Measurements from ENCODE around the gene CCDC184. TPM values are rescaled to one million over a fixed set of nuclear protein-coding genes. Genes with fewer than 3 reads are reported as not detected.
A peak's percentile ranks its signal among the peaks of the same experiment; 100 is the strongest.

The CCDC184 gene
- total and polyA plus RNA-seq, 2 experiments from 2014 or later = 4.8 to 13.8 TPM

- H4K20me1 ChIP-seq (ENCODE audit: insufficient read depth, poor library complexity, severe bottlenecking) = no peaks in the 10 kb centered on the region
- H2AFZ ChIP-seq = peak overlapping the region; percentile 78
- H3K36me3 ChIP-seq (replicated peaks; ENCODE audit: insufficient read depth, low read depth) = no peaks in the 10 kb centered on the region
- no peaks in the 10 kb centered on the region for H3K9me3 ChIP-seq (ENCODE audit: low read depth)
- peak; percentile 45 for DNase-seq (ENCODE audit: low spot score)
- whole genome bisulfite sequencing (ENCODE audit: low lambda C conversion rate, missing lambda C conversion rate) = 16% methylated on average over 10 of the region's 10 CpGs
- peak overlapping the region; percentile 14 for H3K4me3 ChIP-seq
- peak overlapping the region; percentile 92 for H3K27ac ChIP-seq
- H3K4me2 ChIP-seq = peak overlapping the region; percentile 79
- H3K4me1 ChIP-seq (ENCODE audit: insufficient read depth) = peaks cover 43% of the 10 kb centered on the region
- no peaks in the 10 kb centered on the region for H3K79me2 ChIP-seq
- H3K9me2 ChIP-seq (replicated peaks; ENCODE audit: insufficient read depth) = no peaks in the 10 kb centered on the region
- H3K27me3 ChIP-seq = no peaks in the 10 kb centered on the region
- TF ChIP-seq CTCF (IDR thresholded peaks at IDR 0.05; ENCODE audit: poor library complexity) (peak; percentile 53), EZH2 (IDR thresholded peaks at IDR 0.05; ENCODE audit: borderline replicate concordance) (no peak)
Measured at GRCh38 chr12:48197549-48197970, 14.1 kb downstream of the CCDC184 start.

- no peaks in the 10 kb centered on the region for H3K27me3 ChIP-seq
- H3K9me2 ChIP-seq (replicated peaks; ENCODE audit: insufficient read depth) = no peaks in the 10 kb centered on the region
- H3K79me2 ChIP-seq = no peaks in the 10 kb centered on the region
- DNase-seq (ENCODE audit: low spot score) = peak; percentile 92
- peak overlapping the region; percentile 92 for H3K27ac ChIP-seq
- TF ChIP-seq EZH2 (IDR thresholded peaks at IDR 0.05; ENCODE audit: borderline replicate concordance) (no peak), CTCF (IDR thresholded peaks at IDR 0.05; ENCODE audit: poor library complexity) (no peak), EZH2phosphoT487 (IDR thresholded peaks at IDR 0.05; ENCODE audit: low read depth, severe bottlenecking, unreplicated experiment) (no peak)
- no peaks in the 10 kb centered on the region for H3K36me3 ChIP-seq (replicated peaks; ENCODE audit: insufficient read depth, low read depth)
- H4K20me1 ChIP-seq (ENCODE audit: insufficient read depth, poor library complexity, severe bottlenecking) = no peaks in the 10 kb centered on the region
- H2AFZ ChIP-seq = peak overlapping the region; percentile 78
- WGBS (ENCODE audit: low lambda C conversion rate, missing lambda C conversion rate) = 16% methylated on average over 39 of the region's 39 CpGs
- H3K9me3 ChIP-seq (ENCODE audit: low read depth) = no peaks in the 10 kb centered on the region
- peak overlapping the region; percentile 79 for H3K4me2 ChIP-seq
- H3K4me3 ChIP-seq = peak overlapping the region; percentile 14
- H3K4me1 ChIP-seq (ENCODE audit: insufficient read depth) = peaks cover 43% of the 10 kb centered on the region
Measured at GRCh38 chr12:48197971-48198671, 14.7 kb downstream of the CCDC184 start.

GRCh38 chr12:48198672-48198971 is 15.2 kb downstream of the CCDC184 start:
- no peak for TF ChIP-seq EZH2 (IDR thresholded peaks at IDR 0.05; ENCODE audit: borderline replicate concordance)
- TF ChIP-seq EZH2phosphoT487 (IDR thresholded peaks at IDR 0.05; ENCODE audit: low read depth, severe bottlenecking, unreplicated experiment) = no peak
- TF ChIP-seq CTCF (IDR thresholded peaks at IDR 0.05; ENCODE audit: poor library complexity) = no peak
- H3K9me3 ChIP-seq (ENCODE audit: low read depth) = no peaks in the 10 kb centered on the region
- no peak overlapping the region for H3K4me3 ChIP-seq
- H3K27ac ChIP-seq = peak overlapping the region; percentile 92
- peaks cover 43% of the 10 kb centered on the region for H3K4me1 ChIP-seq (ENCODE audit: insufficient read depth)
- H3K36me3 ChIP-seq (replicated peaks; ENCODE audit: insufficient read depth, low read depth) = no peaks in the 10 kb centered on the region
- DNase-seq (ENCODE audit: low spot score) = no peak
- WGBS (ENCODE audit: low lambda C conversion rate, missing lambda C conversion rate) = 63% methylated on average over 26 of the region's 26 CpGs
- no peaks in the 10 kb centered on the region for H3K9me2 ChIP-seq (replicated peaks; ENCODE audit: insufficient read depth)
- H3K27me3 ChIP-seq = no peaks in the 10 kb centered on the region
- peak overlapping the region; percentile 78 for H2AFZ ChIP-seq
- no peaks in the 10 kb centered on the region for H4K20me1 ChIP-seq (ENCODE audit: insufficient read depth, poor library complexity, severe bottlenecking)
- peak overlapping the region; percentile 79 for H3K4me2 ChIP-seq
- no peaks in the 10 kb centered on the region for H3K79me2 ChIP-seq
